Measurements from ENCODE around the gene BRCC3.

BRCC3 gene

DNA sequence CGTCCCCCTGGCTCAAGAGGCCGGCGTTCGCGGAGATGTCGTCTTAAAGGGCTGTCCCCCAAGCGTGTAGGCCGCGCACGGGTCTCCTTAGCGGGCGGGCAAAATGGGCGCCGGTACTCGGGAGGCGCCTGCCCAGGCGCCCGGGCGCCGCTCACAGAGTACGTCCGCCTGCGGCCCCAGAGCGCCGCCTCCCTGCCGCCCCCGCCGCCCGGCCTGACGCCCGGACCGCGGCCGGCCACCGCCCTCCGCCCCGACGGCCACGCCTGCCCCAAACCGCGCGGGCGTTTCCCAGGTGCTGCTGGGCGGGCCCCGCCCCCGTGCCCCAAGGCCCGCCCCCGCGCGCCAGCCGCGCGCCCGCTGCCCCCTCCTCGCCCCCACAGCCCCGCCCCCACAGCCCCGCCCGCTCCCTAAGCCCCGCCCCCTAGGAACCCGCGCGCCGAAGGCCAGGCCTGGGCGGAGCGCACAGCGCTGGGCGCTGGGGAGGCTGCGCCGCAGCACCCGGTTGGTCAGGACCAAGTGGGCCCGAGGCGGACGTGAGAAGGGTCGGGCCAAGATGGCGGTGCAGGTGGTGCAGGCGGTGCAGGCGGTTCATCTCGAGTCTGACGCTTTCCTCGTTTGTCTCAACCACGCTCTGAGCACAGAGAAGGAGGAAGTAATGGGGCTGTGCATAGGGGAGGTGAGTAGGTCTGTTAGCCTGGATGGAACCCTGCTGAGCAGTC, at the start of gene BRCC3, which contains the start of the genes CMC4 and MTCP1:
BRCC3 (plus strand) TSS at position 534 of the 719 bp plus-strand sequence; CDS start at position 554, 20 bp downstream.
CMC4 (minus strand) TSS at position 162 of the 719 bp plus-strand sequence. CDS start 7,113 bp downstream, outside the sequence.
MTCP1 (minus strand) TSS at position 162 of the 719 bp plus-strand sequence. CDS start 5,126 bp downstream, outside the sequence.
- FAIRE-seq: no peak

GRCh38 chrX:155022585-155022984, 48.7 kb upstream of the BRCC3 start, which contains the start of gene F8:
Gene F8, minus strand, starts transcription at chrX:155022723. Its CDS starts 171 bp downstream, at chrX:155022552.
- FAIRE-seq: no peak

DNA sequence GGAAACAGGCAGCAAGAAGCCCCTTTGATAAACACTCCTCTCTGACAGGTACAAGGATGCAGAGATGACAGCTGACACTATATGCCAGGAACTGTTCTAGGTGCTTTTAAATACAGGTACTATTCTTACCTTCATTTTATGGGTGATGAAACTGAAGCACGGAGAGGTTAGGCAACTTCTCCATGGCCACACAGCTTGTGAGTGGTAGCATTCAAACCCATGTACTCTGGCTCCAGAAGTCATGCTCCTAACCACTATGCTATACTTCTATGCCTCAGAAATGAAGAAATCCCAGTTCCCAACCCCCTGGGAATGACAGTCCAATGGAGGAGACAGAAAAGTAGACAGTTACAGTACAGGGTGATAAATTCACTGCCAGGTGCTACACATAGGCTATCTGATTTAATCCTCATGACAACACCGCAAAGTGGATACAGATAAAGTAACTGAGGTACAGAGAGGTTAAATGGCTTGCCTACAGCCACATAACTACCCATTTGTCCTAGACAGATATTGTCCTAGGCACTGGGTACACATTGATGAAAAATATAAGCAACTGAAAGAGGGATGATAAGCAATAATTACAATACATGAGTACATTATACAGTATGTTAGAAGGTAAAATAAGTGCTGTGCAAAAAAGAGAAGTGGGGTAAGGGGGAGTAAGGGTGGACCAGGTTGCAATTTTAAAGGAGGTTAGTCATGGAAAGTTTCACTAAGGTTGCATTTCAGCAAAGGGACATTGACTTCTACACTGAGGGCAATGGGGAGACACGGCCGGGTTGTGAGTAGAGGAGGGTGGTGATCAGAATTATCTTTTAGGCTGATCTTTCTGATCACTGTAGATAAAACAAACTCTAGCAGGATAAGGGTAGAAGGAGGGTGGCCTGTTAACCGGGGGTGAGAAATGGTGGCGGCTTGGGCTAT, 47.1 kb upstream of the BRCC3 start:
- no peak for FAIRE-seq

GRCh38 chrX:155026420-155026726, 44.9 kb upstream of the BRCC3 start:
- no peak for FAIRE-seq

DNA sequence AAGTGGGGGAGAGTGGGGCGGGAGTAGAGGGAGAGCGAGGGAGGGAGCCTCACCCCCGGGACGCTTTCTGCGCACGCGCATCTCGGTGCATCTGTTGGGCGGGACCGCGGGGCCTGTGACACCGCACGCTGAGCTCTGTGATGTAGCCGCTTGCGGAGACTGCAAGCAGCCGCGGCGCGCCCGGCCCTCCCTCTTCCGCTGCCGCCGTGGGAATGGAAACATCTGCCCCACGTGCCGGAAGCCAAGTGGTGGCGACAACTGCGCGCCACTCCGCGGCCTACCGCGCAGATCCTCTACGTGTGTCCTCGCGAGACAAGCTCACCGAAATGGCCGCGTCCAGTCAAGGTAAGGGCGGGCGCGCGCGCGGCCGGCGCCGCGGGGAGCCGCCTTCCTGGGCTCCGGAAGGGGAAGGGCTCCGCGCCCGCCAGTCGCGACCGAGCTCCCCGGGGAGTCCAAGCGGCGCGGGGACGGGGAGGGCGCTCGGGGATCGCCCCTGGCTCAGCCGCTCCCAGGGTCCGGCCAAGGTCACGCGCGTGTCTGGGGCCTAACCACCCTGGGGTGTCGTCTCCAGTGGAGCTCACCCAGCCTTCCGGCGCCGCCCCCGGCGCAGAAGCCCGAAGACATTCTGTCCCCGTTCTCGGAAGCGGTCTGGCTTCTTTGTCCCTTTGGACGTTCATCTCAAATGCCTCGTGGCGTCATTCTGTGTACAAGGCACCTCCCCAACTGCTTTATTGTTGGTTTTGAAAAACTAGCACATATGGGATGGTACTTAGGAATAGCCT, 44.4 kb upstream of the BRCC3 start, which contains the start of gene FUNDC2:
FUNDC2 (plus strand) TSS at position 118 of the 782 bp plus-strand sequence; CDS start at position 213, 95 bp downstream.
- FAIRE-seq: no peak

DNA sequence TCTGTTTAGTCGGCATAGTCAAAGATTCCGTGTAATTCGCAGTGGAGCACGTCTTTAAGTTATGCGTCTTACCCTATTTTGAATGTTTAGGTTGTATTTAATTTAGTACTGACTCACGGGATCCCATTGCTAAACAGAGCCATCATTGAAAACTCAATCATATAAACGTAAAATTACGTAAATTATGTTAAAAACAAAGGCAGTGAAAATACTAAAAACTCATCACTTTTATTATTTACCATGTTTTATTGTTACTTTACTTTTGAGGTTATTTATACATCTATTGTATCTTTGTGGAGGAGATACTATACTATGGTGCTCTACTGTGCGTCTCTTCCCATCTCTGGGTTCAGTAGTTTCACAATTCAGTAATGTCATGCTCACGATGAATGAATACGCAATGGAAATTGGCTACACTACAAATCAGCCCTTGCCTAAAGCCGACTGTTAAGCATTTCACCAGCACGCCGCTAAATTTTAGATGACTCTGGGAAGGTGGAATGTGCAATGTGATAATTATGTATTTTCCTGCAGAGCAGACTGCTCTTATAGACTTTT, 43.7 kb upstream of the BRCC3 start:
- no peak for FAIRE-seq

DNA sequence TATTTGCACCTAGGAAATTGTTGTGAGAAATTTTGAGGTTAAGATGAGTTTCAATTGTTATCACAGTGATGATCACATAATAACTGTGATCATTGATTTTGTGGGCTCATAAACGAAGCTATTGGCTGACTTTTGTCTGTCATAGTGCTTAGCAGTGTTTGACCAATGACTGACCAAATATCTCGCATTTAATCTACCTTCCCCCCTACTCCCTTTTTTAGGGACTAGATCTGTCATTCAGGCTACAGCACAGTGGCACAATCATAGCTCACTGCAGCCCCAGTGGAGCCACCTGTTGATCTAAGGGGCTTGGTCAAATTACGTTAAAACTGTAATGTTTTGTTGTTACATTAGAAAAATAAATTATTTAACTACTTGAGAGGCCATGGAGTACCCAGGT, 43.2 kb upstream of the BRCC3 start:
- FAIRE-seq: no peak

DNA sequence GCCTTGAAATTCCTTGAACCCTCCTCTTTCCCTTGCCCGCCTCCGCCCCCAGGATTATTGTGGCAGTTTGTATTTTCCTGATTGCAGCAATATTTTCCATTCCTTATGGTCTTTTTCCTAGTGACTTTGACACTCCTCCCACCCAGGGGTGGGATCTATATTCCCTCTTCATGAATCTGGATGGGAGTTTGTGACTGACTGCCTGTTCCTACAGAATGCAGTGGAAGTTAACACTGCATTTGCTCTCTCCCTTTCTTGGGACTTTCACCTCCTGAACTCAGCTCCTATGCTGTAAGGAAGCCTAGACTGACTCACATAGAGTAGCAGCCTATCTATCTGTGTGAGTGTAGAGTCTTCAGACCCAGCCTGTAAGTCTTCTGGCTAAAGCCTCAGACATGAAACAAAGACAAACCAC, 42.4 kb upstream of the BRCC3 start:
- no peak for FAIRE-seq

DNA sequence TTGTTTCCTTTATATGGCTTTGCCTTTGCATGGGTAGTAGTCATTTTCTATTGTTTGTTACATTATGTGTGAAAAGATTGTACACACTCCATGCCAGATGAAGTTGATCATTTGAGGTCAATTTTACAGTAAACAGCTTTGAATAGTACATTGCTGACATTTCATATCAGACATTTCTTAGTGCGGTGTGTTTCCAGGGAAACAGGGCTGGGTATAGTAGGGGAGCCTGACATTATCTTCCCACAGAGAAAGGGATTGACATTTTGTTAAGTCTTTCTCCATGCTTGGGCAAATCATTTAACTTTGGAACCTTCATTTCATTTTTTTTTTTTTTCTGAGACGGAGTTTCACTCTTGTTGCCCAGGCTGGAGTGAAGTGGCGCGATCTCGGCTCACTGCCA, 39.7 kb upstream of the BRCC3 start:
- FAIRE-seq: no peak

GRCh38 chrX:155035688-155036087, 35.6 kb upstream of the BRCC3 start:
- FAIRE-seq: no peak

GRCh38 chrX:155046129-155046810, 25.0 kb upstream of the BRCC3 start:
- FAIRE-seq: no peak

- FAIRE-seq: no peak
Measured at GRCh38 chrX:155046811-155047528, 24.3 kb upstream of the BRCC3 start.

GRCh38 chrX:155048977-155049619, 22.2 kb upstream of the BRCC3 start:
- no peak for FAIRE-seq

- no peak for FAIRE-seq
Measured at GRCh38 chrX:155052738-155053498, 18.4 kb upstream of the BRCC3 start.

DNA sequence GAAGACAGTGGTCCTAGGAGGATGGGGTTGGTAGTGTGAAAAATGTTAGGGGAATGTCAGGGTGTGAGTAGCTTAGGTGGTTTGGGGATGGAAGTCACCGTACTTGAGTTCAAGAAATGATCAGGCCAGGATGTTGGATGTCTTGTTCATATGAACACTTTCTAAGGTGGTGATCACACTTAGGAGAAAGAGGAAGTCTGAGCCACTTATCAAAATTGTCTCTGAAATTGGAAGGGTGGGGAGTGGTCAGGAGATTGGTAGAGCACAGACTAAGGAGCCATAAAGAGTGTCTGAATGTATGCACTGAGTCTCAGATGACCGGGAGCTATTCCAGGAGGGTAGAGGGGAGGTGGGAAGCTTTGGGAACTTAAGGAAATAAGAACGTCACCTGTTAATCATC, 17.7 kb upstream of the BRCC3 start:
- no peak for FAIRE-seq

GRCh38 chrX:155054255-155054654, 17.1 kb upstream of the BRCC3 start:
- no peak for FAIRE-seq

DNA sequence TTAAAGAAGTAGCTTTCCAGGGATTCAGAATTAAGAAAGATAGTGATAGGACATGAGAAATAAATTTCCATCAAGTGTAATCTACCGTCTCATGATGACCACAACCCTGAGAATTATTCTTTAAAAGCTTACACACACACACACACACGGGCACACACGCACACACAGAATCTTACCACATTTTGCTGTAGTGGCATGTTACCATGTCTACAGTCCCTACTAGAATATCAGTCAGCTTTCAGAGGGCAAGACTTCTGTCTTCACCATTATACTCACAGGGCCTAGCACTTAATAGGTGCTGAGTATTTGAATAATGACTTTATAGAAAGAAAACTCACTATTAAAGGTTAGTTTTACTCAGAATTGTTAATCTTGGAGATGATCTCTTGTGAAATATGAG, 15.8 kb upstream of the BRCC3 start:
- no peak for FAIRE-seq

DNA sequence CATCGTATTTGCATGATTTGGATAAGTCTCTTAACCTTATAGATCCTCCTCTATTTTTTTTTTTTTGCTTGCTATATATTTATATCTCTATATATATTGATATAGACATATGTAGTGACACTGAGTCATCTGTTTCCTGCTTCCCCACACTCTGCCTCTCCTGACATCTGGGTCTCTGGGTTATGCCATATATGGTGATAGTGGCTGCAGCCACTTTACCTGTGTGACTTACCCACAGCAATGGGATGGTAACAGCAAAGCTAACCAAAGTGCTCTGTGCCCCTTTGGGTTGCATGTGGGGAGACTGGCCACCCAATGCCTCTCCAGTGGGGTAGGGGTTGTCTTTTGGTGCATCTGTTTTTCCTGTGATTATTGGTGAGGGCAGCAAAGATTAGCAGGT, 14.8 kb upstream of the BRCC3 start:
- FAIRE-seq: no peak

All from endometrium (tissue), 2 donors.